HepG2 (cell line): ENCODE data around the gene DYTN. TPM values are rescaled to one million over a fixed set of nuclear protein-coding genes. Genes with fewer than 3 reads are reported as not detected.

Source experiments
- ATAC-seq: fragments of 200-7000 bp; cut with Tn5 transposase; 3 replicates; pipeline ENCODE4 v1.9.1; 2020; ENCODE audit warnings: mild to moderate bottlenecking, moderate library complexity
- BruUV-seq: library from RNA; stranded (reverse); fragments of 400-500 nt; replicated peaks from 2 replicates; lab custom pipeline; 2021; lab: Mats Ljungman, UMichigan
- CTCF ChIA-PET: fragments of 300-600 bp; formaldehyde crosslinking; extraction: SDS; loops from one replicate; lab custom pipeline; 2021; ENCODE audit warnings: low total read pairs, inconsistent platforms, low intra/inter-chr PET ratio; lab: Yijun Ruan, JAX
- POLR2A ChIA-PET: fragments of 350-600 bp; sonication (Branson Sonifier 250); formaldehyde crosslinking; loops from one replicate; lab custom pipeline; 2020; ENCODE audit warnings: antibody characterized with exemption, inconsistent platforms; lab: Yijun Ruan, JAX
- DNase-seq: peaks from one replicate; pipeline ENCODE4 v3.0.0-alpha.2; 2015; ENCODE audit warnings: low spot score
- FAIRE-seq: peaks from 3 replicates; lab custom pipeline; 2011; peaks lifted over from hg19 to GRCh38; lab: Jason Lieb, UNC
- H2AFZ ChIP-seq: one replicate; pipeline ENCODE4 v1.6.1; 2011; ENCODE audit warnings: low read length, inconsistent platforms
- H3K27ac ChIP-seq: fragments of 300-600 bp; 3 replicates; pipeline ENCODE4 v1.8.0; 2011; ENCODE audit warnings: mixed run types, mild to moderate bottlenecking, mixed read lengths, low read length, inconsistent platforms; ENCODE audit not compliant: insufficient read depth; ENCODE audit errors: extremely low read length
- H3K27me3 ChIP-seq, 2 experiments: fragments of 200-600 bp in 1 of 2; 2 replicates in 1 of 2; 3 replicates in 1 of 2; pipeline versions ENCODE4 v1.6.0 to v1.8.0; 2011; ENCODE audit warnings: low read length in 2 of 2, mild to moderate bottlenecking in 2 of 2, moderate library complexity in 2 of 2, inconsistent platforms in 1 of 2; ENCODE audit not compliant: insufficient read depth in 2 of 2, control insufficient read depth in 1 of 2
- H3K36me3 ChIP-seq, 2 experiments: fragments of 200-600 bp in 1 of 2; replicated peaks in 1 of 2; 2 replicates in 1 of 2; 3 replicates in 1 of 2; pipeline versions ENCODE4 v1.5.1 to v1.8.0; 2011; ENCODE audit warnings: low read length in 2 of 2, inconsistent platforms in 1 of 2; ENCODE audit not compliant: insufficient read depth in 2 of 2, control insufficient read depth in 1 of 2
- H3K4me1 ChIP-seq: 2 replicates; pipeline ENCODE4 v1.5.1; 2012; ENCODE audit warnings: low read length, inconsistent platforms; ENCODE audit not compliant: insufficient read depth
- H3K4me2 ChIP-seq: 2 replicates; pipeline ENCODE4 v1.6.0; 2011; ENCODE audit warnings: low read depth, low read length, inconsistent platforms
- H3K4me3 ChIP-seq, 3 experiments: fragments of 200-600 bp in 1 of 3; sonication (generic), shearing (Covaris generic) in 1 of 3; replicated peaks in 1 of 3; 2 replicates each; pipeline ENCODE4 v1.5.1; 2011 to 2016; ENCODE audit warnings: low read length in 3 of 3, inconsistent platforms in 2 of 3, low read depth in 2 of 3, mild to moderate bottlenecking in 2 of 3, control low read depth in 1 of 3, mixed read lengths in 1 of 3; ENCODE audit not compliant: insufficient read depth in 1 of 3
- H3K79me2 ChIP-seq: one replicate; pipeline ENCODE4 v1.6.1; 2011; ENCODE audit warnings: low read length, inconsistent platforms; ENCODE audit not compliant: insufficient read depth
- H3K9ac ChIP-seq: 2 replicates; pipeline ENCODE4 v1.6.0; 2011; ENCODE audit warnings: mild to moderate bottlenecking, low read depth, low read length, inconsistent platforms; ENCODE audit not compliant: insufficient read depth
- H3K9me3 ChIP-seq: 2 replicates; pipeline ENCODE4 v1.5.1; 2012; ENCODE audit warnings: mild to moderate bottlenecking, low read length
- H4K20me1 ChIP-seq: 2 replicates; pipeline ENCODE4 v1.6.0; 2011; ENCODE audit warnings: inconsistent platforms, mild to moderate bottlenecking, low read length, moderate library complexity; ENCODE audit not compliant: insufficient read depth
- BCL6 ChIP-seq: IDR thresholded peaks from 2 replicates; pipeline ENCODE4 v1.6.1; 2016; ENCODE audit warnings: missing genetic modification reagents, missing compliant biosample characterization
- EEA1 ChIP-seq: sonication (generic); formaldehyde crosslinking; IDR thresholded peaks from 2 replicates; pipeline ENCODE4 v1.5.1; 2020; ENCODE audit warnings: mild to moderate bottlenecking, missing genetic modification reagents, borderline replicate concordance
- EP300 ChIP-seq, 3 experiments: sonication (generic) in 1 of 3; formaldehyde crosslinking in 1 of 3; IDR thresholded peaks; 2 replicates each; pipeline versions ENCODE4 v1.5.1 to v1.6.1; 2011 to 2020; ENCODE audit warnings: low read depth in 2 of 3, low read length in 2 of 3, borderline replicate concordance in 1 of 3, improper control_type of control experiment in 1 of 3, mild to moderate bottlenecking in 1 of 3, missing genetic modification reagents in 1 of 3, moderate library complexity in 1 of 3
- FOSL2 ChIP-seq: sonication (generic); formaldehyde crosslinking; IDR thresholded peaks from 2 replicates; pipeline ENCODE4 v1.4.0; 2020; ENCODE audit warnings: missing genetic modification reagents
- FOXK2 ChIP-seq: fragments of 450-650 bp; IDR thresholded peaks from 2 replicates; pipeline ENCODE4 v1.6.1; 2016
- GATAD1 ChIP-seq: IDR thresholded peaks from 2 replicates; pipeline ENCODE4 v1.6.1; 2016; ENCODE audit warnings: missing genetic modification reagents, missing compliant biosample characterization
- HMG20A ChIP-seq: IDR thresholded peaks from 2 replicates; pipeline ENCODE4 v1.6.1; 2016; ENCODE audit warnings: borderline replicate concordance
- JUN ChIP-seq: sonication (generic); formaldehyde crosslinking; IDR thresholded peaks from 2 replicates; pipeline ENCODE4 v1.4.0; 2020; ENCODE audit warnings: mild to moderate bottlenecking, missing genetic modification reagents
- MLLT10 ChIP-seq: sonication (generic); formaldehyde crosslinking; IDR thresholded peaks from 2 replicates; pipeline ENCODE4 v1.4.0; 2020; ENCODE audit warnings: missing genetic modification reagents
- NFE2L2 ChIP-seq: fragments of 150-350 bp; IDR thresholded peaks from 2 replicates; pipeline ENCODE4 v1.6.1; 2014; ENCODE audit warnings: low read length
- POLR2AphosphoS2 ChIP-seq: IDR thresholded peaks from 2 replicates; pipeline ENCODE4 v1.6.1; 2011; ENCODE audit warnings: low read depth, low read length, improper control_type of control experiment
- ZNF121 ChIP-seq: sonication (generic); formaldehyde crosslinking; IDR thresholded peaks from 2 replicates; pipeline ENCODE4 v1.5.0; 2020; ENCODE audit warnings: mild to moderate bottlenecking, missing genetic modification reagents
- ZNF737 ChIP-seq: sonication (generic); formaldehyde crosslinking; IDR thresholded peaks from 2 replicates; pipeline ENCODE4 v1.5.0; 2020; ENCODE audit warnings: missing genetic modification reagents, mild to moderate bottlenecking, borderline replicate concordance
- ZNF761 ChIP-seq: sonication (generic); formaldehyde crosslinking; conservative IDR thresholded peaks from 2 replicates; pipeline ENCODE4 v1.4.0; 2020; ENCODE audit warnings: mild to moderate bottlenecking, missing genetic modification reagents
- WGBS: methylation state at CpG from one replicate; pipeline ENCODE4 v1.1.6; 2017; ENCODE audit warnings: low lambda C conversion rate; 5-methylcytosine and 5-hydroxymethylcytosine counted together
- in situ Hi-C: cut with HindIII; loops from 2 replicates; pipeline ENCODE4 v1.10.0; 2017; ENCODE audit warnings: low pct_unique_long_range_greater_than_20kb; ENCODE audit not compliant: extremely low pct_ligation_motif_present
- intact Hi-C: fragments of 100-400 bp; cut with micrococcal nuclease; formaldehyde crosslinking; loops from one replicate; pipeline ENCODE4 v1.10.0; 2022; ENCODE audit not compliant: unreplicated experiment
- polyA plus RNA-seq, 8 experiments: library from polyadenylated mRNA; depleted of rRNA in 3 of 8; stranded (reverse) in 7 of 8; unstranded in 1 of 8; fragments of >200 nt; fragmentation: Illumina TruSeq in 4 of 8; extraction: Trizol in 4 of 8; gene quantifications; 2 replicates each; pipeline versions ENCODE4 v1.2.1 to v1.2.3, GENCODE V29; 2011 to 2016; ENCODE audit warnings: low read depth in 4 of 8, missing spikeins in 1 of 8, mixed read lengths in 1 of 8; ENCODE audit not compliant: insufficient read depth in 1 of 8
- total RNA-seq, 5 experiments: library from RNA; depleted of rRNA; stranded (reverse); fragments of >200 nt; fragmentation: Illumina TruSeq; extraction: Trizol; gene quantifications; 2 replicates each; pipeline ENCODE4 v1.2.3, GENCODE V29; 2016; ENCODE audit warnings: low read depth in 1 of 5
- TF ChIP-seq, protein P1 (sequence below): sonication (generic); formaldehyde crosslinking; IDR thresholded peaks from 2 replicates; pipeline ENCODE4 v1.5.0; 2020; ENCODE audit warnings: mild to moderate bottlenecking, missing genetic modification reagents, borderline replicate concordance

DYTN gene
- total and polyA plus RNA-seq, 2 of the 13 experiments (the other 11 are each of a cell fraction or from before 2014, with no cell fraction given) = not detected

GRCh38 chr2:206733341-206733740, 15.1 kb upstream of the DYTN start (continued):
- TF ChIP-seq, protein P1, sequence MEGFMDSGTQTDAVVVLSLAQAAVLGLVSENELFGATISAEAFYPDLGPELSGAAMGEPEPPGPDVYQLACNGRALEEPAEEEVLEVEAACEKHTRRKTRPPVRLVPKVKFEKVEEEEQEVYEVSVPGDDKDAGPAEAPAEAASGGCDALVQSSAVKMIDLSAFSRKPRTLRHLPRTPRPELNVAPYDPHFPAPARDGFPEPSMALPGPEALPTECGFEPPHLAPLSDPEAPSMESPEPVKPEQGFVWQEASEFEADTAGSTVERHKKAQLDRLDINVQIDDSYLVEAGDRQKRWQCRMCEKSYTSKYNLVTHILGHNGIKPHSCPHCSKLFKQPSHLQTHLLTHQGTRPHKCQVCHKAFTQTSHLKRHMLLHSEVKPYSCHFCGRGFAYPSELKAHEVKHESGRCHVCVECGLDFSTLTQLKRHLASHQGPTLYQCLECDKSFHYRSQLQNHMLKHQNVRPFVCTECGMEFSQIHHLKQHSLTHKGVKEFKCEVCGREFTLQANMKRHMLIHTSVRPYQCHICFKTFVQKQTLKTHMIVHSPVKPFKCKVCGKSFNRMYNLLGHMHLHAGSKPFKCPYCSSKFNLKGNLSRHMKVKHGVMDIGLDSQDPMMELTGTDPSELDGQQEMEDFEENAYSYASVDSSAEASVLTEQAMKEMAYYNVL (CRISPR knock-in tag) = no peak
- TF ChIP-seq EEA1 (CRISPR knock-in tag) (no peak), JUN (CRISPR knock-in tag) (no peak), ZNF761 (CRISPR knock-in tag) (no peak), EP300 (IDR thresholded peaks at IDR 0.05; ENCODE audit: low read depth in 2 of 2, low read length in 2 of 2) (no peak), EP300 (CRISPR knock-in tag; IDR thresholded peaks at IDR 0.05; ENCODE audit: borderline replicate concordance) (no peak), POLR2AphosphoS2 (no peak), GATAD1 (CRISPR knock-in tag) (no peak)

DNA sequence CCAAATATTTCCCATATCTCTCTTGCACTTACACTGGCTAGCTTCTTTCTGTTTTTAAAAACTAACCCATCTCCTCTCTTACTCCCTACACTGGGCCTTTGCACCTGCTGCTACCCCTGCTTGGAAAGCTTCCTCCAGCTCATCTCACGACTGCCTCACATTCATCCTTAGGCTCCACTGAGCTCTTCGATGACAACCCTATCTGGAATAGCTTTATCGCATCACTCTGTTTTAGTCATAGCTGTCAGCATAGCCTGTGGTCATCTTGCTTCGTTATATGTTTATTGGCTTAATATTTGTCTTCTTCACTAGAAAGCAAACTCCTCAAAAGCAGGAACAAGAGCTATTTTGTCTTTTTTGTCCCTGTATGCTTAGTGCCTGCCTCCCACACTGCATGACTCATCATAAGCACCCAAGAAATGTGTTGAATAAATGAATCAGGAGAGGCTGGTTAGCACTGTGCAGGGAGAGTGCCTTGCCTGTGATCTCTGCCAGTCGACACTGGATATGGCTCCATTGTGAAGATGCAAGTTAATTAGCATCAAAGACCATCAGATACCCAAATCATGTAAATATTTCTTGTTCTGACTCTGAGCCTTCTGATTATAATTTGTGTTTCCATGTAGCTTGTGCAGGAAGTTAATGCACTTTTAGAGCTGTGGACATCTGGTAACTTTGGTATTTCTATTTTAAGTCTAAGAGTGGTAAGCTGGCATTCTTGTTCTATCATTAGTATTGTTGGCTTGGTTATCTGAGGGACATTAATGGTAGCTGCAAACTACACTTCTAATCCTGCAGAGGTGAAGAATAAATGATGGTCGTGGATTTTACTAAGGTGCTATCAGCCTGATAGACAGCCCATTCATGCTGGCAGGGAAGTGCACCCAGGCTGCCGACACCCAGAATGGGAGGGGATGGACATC, 10.3 kb upstream of the DYTN start:
- no peak for FAIRE-seq
- Histone ChIP-seq H4K20me1 (no peaks in the 10 kb centered on the region), H3K27ac (no peak overlapping the region), H3K4me1 (no peaks in the 10 kb centered on the region), H3K27me3 (peaks cover 0 to 10% of the 10 kb centered on the region in 2 experiments; a peak in 2 of 5 replicates), H3K4me3 (no peak overlapping the region), H2AFZ (no peak overlapping the region), H3K36me3 (no peaks in the 10 kb centered on the region), H3K9ac (no peak overlapping the region), H3K9me3 (no peaks in the 10 kb centered on the region), H3K4me2 (no peak overlapping the region), H3K79me2 (no peaks in the 10 kb centered on the region)
- intact Hi-C loops = no loop called here
- TF ChIP-seq FOSL2 (CRISPR knock-in tag) (peak; percentile 81), FOXK2 (no peak), ZNF121 (no peak), ZNF761 (CRISPR knock-in tag) (no peak), NFE2L2 (peak; percentile 53; the same call in 1 of the 2 replicates), BCL6 (peak; percentile 85), HMG20A (CRISPR knock-in tag) (0 out of 2 replicates have a peak, but pooled peaks have one; percentile 39), MLLT10 (CRISPR knock-in tag) (no peak), ZNF737 (no peak)
- ATAC-seq = peak; percentile 71
- peak; percentile 39 for DNase-seq
- POLR2A ChIA-PET = no interaction called here
- 18% methylated on average over 7 of the region's 7 CpGs for WGBS
- in situ Hi-C loops = no loop called here
- BruUV-seq = no TSS peak
- CTCF ChIA-PET = no interaction called here
